Large intestine (tissue), 3 donors: ENCODE results near the gene CX3CL1. TPM values are rescaled to one million over a fixed set of nuclear protein-coding genes. Genes with fewer than 3 reads are reported as not detected.
"Not testable (repeated sequence)": the region's sequence is repeated elsewhere in the genome, so short reads cannot be mapped to it uniquely, and the experiment has no call there.

Experiments
- DNase-seq, 2 donors: peaks; one replicate each; pipeline versions ENCODE4 v3.0.0 to v3.0.0-alpha.2; 2013
- H3K27ac ChIP-seq: one replicate; pipeline ENCODE4 v1.5.1; 2013; ENCODE audit warnings: low read length
- H3K27me3 ChIP-seq: 2 replicates; pipeline ENCODE4 v1.6.1; 2013; ENCODE audit warnings: low read length; ENCODE audit not compliant: control insufficient read depth, insufficient read depth
- H3K36me3 ChIP-seq: 2 replicates; pipeline ENCODE4 v1.6.1; 2013; ENCODE audit warnings: low read length; ENCODE audit not compliant: control insufficient read depth, insufficient read depth
- H3K4me1 ChIP-seq: one replicate; pipeline ENCODE4 v1.6.1; 2013; ENCODE audit warnings: low read length; ENCODE audit not compliant: control insufficient read depth, insufficient read depth
- H3K4me3 ChIP-seq: one replicate; pipeline ENCODE4 v1.5.1; 2013; ENCODE audit warnings: low read length
- H3K9me3 ChIP-seq: one replicate; pipeline ENCODE4 v1.6.1; 2013; ENCODE audit warnings: mild to moderate bottlenecking, low read depth, low read length, moderate library complexity; ENCODE audit not compliant: control insufficient read depth
- WGBS: methylation state at CpG from one replicate; pipeline ENCODE4 v1.1.5; 2013; ENCODE audit warnings: low lambda C conversion rate; ENCODE audit not compliant: insufficient coverage; 5-methylcytosine and 5-hydroxymethylcytosine counted together
- polyA plus RNA-seq: library from polyadenylated mRNA; unstranded; fragments of 120-200 nt; gene quantifications from one replicate; pipeline ENCODE4 v1.2.1, GENCODE V29; 2013

CX3CL1 gene
- polyA plus RNA-seq, 1 donor, result 30.6 TPM

DNA sequence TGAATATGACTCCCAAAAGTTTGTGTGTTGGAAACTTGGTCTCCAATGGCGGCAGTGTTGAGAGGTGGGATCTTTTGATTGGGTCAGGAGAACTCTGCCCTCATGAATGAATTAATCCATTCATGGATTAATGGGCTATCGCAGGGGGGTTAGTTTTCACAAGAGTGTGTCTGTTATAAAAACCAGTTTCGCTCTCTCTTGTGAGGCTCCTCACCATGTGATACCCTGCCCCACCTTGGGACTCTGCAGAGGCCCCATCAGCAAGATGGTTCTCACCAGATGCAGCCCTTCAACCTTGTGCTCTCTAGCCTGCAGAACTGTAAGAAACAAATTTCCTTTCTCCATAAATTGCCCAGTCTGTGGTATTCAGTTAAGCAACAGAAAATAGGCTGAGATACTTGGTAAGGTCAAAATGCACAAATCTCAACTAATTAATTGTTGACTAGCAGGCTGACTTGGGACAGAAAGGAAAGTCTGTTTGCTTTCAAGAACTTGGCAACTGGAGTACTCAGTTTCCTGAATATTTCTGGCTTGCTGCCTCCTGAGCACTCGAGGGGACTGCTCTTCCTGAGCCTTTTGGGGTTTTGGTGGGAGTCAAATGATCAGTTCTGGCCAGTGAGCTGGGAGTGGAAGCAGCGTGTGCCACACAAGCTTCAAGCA, 18.5 kb downstream of the CX3CL1 start:
- H3K4me1 ChIP-seq, result peaks cover 24% of the 10 kb centered on the region
- no peaks in the 10 kb centered on the region for H3K36me3 ChIP-seq
- peaks cover 2% of the 10 kb centered on the region for H3K9me3 ChIP-seq
- H3K4me3 ChIP-seq, result no peak overlapping the region
- no peaks in the 10 kb centered on the region for H3K27me3 ChIP-seq
- peak in 1 of 2 donors; percentile 67 for DNase-seq
- H3K27ac ChIP-seq, result peak overlapping the region; percentile 1
- WGBS, result 100% methylated on average over 1 of the region's 5 CpGs

DNA sequence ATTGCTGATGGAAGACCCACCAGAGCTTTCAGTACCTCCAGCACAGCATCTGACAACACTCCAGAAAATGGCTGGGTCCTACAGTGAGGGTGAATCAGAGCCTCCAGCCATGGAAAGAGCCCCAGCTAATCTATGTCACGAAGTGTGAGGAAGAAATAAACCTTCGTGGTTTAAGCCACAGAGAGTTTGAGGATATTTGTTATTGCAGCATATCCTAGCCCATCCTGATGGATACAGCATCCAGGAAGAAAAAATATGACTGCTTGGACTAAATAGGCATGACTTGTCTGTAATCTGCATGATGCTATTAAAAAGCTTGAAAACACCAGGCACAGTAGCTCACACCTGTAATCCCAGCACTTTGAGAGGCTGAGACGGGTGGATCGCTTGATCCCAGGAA, 19.0 kb downstream of the CX3CL1 start:
- Histone ChIP-seq H3K4me1 (peaks cover 20% of the 10 kb centered on the region), H3K36me3 (no peaks in the 10 kb centered on the region), H3K9me3 (peaks cover 2% of the 10 kb centered on the region), H3K27ac (peak overlapping the region; percentile 1), H3K4me3 (no peak overlapping the region), H3K27me3 (no peaks in the 10 kb centered on the region)
- WGBS, result no CpG with 5 or more reads among the region's 4 CpGs
- DNase-seq, result no peak

DNA sequence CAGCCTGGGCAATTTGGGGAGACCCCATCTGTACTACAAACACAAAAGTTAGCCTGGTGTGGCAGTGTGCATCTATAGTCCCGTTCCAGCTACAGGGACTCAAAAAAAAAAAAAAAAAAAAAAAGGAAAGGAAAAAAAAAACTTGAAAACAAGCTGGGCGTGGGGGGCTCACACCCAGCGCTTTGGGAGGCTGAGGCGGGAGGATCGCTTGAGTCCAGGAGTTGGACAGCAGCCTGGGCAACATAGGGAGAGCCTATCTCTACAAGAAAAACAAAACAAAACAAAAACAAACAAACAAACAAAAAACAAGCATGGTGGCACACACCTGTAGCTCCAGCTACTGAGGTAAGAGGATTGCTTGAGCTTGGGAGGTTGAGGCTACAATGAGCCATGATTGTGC, 19.4 kb downstream of the CX3CL1 start:
- Histone ChIP-seq H3K36me3 (no peaks in the 10 kb centered on the region), H3K4me1 (peaks cover 18% of the 10 kb centered on the region), H3K27ac (no peak overlapping the region), H3K4me3 (no peak overlapping the region), H3K9me3 (peaks cover 2% of the 10 kb centered on the region), H3K27me3 (no peaks in the 10 kb centered on the region)
- WGBS, result 89% methylated on average over 1 of the region's 5 CpGs
- no peak for DNase-seq

DNA sequence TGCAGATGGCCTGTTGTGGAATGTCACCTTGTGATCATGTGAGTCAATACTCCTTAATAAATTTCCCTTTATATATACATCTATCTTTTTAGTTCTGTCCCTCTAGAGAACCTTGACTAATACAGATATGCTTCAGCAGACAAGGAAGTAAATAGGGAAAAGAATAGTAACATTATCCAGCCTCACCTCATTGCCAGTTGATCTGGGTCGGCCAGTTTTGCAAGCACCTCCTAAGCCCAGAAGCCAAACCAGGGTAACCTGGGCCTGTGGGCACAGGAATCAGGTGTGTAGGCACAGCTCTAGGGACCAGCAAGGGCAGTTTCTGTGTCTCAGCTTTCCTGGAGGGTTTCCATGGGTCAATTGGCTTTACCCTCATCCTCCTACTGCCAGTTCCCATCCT, 20.4 kb downstream of the CX3CL1 start:
- peaks cover 2% of the 10 kb centered on the region for H3K9me3 ChIP-seq
- no CpG with 5 or more reads among the region's 1 CpG for WGBS
- H3K27ac ChIP-seq, result no peak overlapping the region
- H3K36me3 ChIP-seq, result no peaks in the 10 kb centered on the region
- H3K27me3 ChIP-seq, result no peaks in the 10 kb centered on the region
- no peak overlapping the region for H3K4me3 ChIP-seq
- peak in 1 of 2 donors; percentile 39 for DNase-seq
- peaks cover 18% of the 10 kb centered on the region for H3K4me1 ChIP-seq

DNA sequence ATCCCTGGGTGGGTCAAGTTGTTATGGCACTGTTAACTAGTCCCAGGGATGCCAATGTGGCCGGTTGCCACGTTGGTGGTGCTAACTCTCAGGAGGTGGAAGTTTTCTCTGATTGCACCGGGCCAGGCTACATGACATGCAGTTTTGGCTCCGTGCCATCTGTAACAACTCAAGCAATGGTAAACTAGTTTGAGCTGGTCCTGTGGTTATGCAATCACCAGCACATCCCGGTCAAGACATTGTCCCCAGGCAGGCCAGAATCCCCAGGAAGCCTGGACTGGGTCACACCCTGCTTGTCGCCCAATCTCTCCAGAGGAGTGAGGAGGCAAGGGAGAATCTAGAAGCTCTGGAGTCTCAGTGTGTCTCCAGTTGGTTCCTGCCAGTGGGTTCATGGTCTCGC, 22.2 kb downstream of the CX3CL1 start:
- Histone ChIP-seq H3K27ac (peak overlapping the region; percentile 45), H3K36me3 (no peaks in the 10 kb centered on the region), H3K4me1 (peaks cover 8% of the 10 kb centered on the region), H3K27me3 (no peaks in the 10 kb centered on the region), H3K4me3 (no peak overlapping the region), H3K9me3 (peaks cover 2% of the 10 kb centered on the region)
- peak; percentile 84 to 91 for DNase-seq
- WGBS, result no CpG with 5 or more reads among the region's 7 CpGs

DNA sequence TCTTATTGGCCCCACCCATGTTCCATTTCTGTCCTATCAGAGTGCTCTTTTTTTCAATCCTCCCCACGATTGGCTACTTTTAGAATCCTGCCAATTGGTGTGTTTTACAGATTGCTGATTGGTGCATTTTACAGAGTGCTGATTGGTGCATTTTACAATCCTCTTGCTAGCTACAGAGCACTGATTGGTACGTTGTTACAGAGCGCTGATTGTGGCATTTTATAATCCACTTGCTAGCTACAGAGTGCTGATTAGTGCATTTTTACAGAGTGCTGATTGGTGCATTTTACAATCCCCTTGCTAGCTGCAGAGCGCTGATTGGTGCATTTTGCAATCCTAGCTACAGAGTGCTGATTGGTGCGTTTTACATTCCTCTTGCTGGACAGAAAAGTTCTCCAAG, 22.7 kb downstream of the CX3CL1 start:
- Histone ChIP-seq H3K36me3 (no peaks in the 10 kb centered on the region), H3K27ac (no peak overlapping the region), H3K27me3 (no peaks in the 10 kb centered on the region), H3K4me1 (peaks cover 8% of the 10 kb centered on the region), H3K9me3 (peaks cover 2% of the 10 kb centered on the region), H3K4me3 (no peak overlapping the region)
- no peak for DNase-seq
- WGBS, result no CpG with 5 or more reads among the region's 5 CpGs

DNA sequence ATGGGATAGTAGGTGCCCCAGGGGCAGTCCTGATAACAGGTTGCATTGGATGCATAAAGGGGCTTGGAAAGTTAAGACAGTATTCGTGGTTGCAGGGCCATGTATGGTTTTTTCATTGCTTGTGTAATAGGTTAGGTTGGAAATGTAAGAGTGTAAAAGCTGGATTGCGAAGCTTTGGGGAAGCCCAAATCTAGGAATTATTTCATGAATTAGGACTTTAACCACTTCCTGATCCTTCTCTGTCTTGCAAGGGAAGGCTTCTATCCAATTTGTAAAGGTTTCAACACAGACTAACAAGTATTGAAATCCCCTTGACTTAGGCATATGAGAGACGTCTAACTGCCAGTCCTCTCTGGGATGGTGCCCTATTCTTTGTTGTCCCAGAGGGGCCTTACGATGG, 24.5 kb downstream of the CX3CL1 start:
- no peaks in the 10 kb centered on the region for H3K27me3 ChIP-seq
- no peaks in the 10 kb centered on the region for H3K36me3 ChIP-seq
- peaks cover 5% of the 10 kb centered on the region for H3K4me1 ChIP-seq
- H3K27ac ChIP-seq, result no peak overlapping the region
- 100% methylated on average over 2 of the region's 4 CpGs for WGBS
- H3K9me3 ChIP-seq, result peaks cover 2% of the 10 kb centered on the region
- no peak overlapping the region for H3K4me3 ChIP-seq
- DNase-seq, result no peak

DNA sequence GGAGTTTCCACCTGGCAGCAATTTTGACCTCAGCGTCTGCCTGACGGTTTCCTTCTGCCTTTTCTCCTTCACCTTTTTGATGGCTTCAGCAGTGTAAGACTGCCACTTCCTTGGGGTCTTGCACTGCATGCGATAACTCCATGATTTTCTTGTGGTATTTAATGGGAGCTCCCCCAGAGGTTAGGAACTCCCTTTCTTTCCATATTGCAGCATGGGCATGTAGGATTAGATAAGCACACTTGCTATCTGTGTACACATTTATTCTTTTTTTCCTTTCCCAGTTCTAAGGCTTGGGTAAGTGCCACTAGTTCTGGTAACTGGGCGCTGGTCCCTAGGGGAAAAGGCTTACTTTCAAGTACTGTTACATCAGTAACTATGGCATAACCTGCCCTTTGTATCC, 25.2 kb downstream of the CX3CL1 start:
- H3K27ac ChIP-seq, H3K27me3 ChIP-seq, DNase-seq, H3K36me3 ChIP-seq, H3K4me1 ChIP-seq, H3K9me3 ChIP-seq, H3K4me3 ChIP-seq: not testable (repeated sequence)
- no CpG with 5 or more reads among the region's 4 CpGs for WGBS

DNA sequence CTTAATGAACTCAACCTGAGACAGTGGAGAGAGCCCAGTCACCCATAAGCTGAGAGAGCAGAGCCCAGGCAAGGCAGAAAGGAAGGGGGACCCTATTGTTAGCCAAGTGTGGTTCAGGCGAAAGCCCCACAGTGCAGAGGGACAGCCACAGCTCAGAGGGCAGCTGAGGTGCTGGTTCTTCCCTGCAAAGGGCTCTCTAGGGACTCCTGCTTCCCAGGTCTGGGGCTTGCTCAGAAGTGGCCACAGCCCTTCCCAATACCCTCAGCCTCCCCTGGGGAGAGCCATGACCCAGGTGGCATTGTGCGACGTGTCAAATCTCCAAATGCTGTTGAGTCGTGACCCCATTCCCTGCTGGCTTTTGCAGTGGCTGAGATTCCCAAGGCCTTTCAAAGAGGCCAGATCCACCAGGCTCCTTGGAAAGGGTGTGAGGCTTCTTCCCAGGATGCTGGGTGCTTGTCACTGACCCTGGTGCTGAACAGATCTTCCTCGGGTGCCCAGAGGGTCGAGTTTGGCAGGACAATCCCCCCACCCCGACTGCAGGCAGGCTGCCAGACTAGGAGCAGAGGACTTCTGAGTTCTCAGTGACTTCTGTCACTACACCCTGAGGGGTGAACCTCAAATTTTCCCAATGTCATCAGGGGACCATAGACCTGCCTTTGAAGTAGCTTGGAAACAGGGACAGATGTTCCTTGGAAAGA, 29.8 kb downstream of the CX3CL1 start:
- Histone ChIP-seq H3K4me1 (no peaks in the 10 kb centered on the region), H3K9me3 (no peaks in the 10 kb centered on the region), H3K4me3 (no peak overlapping the region), H3K36me3 (no peaks in the 10 kb centered on the region), H3K27ac (no peak overlapping the region), H3K27me3 (no peaks in the 10 kb centered on the region)
- no CpG with 5 or more reads among the region's 7 CpGs for WGBS
- no peak for DNase-seq

DNA sequence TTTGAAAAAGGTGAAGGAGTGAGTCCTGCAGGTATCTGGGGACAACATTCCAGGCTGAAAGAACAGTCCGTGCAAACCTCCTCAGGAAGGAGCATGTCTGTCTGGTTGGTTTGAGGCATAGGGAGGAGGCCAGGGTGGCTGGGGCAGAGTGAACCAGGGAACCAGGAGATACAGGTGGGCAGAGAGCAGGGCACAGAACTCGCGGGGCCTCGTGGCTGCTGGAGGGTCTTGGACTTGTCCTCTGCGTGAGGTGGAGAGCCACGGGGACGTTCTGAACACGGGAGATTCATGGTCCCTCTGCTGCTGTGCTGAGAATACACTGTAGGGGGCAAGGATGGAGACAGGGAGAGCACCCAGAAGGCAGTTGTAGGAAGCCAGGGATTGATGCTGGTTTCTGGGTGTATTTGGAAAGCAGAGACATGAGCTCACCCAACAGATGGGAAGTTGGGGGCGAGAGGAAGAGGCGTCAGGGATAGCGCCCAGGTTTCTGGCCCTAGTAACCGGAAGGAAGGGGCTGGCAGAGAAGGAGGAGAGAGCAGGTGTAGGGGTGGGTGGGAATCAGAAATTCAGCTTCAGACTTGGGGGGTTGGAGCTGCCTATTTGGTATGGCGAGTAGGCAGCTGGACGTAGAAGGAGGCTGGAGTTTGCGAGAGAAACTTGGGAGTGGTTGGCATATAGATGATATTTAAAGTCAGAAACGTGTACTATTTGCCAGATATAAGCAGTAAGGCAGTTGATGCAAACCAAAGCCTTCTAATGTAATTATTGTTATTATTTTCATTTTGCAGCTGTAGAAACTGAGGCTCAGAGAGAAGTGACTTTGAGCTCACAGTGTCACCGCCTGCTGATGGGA, 31.9 kb downstream of the CX3CL1 start, which contains the start of gene CCL17:
Gene CCL17 (plus strand): TSS at position 803 of the 853 bp plus-strand sequence. CDS start 9,166 bp downstream, outside the sequence.
- no peaks in the 10 kb centered on the region for H3K36me3 ChIP-seq
- no CpG with 5 or more reads among the region's 17 CpGs for WGBS
- DNase-seq, result no peak

More for the DNA sequence above, 31.9 kb downstream of the CX3CL1 start, which contains the start of gene CCL17:
- Histone ChIP-seq H3K27me3 (no peaks in the 10 kb centered on the region), H3K4me1 (no peaks in the 10 kb centered on the region), H3K27ac (no peak within 1 kb of the TSS), H3K9me3 (no peaks in the 10 kb centered on the region), H3K4me3 (no peak within 1 kb of the TSS)
